ENCODE data around the gene KCNQ1.

- TF ChIP-seq CTCF (IDR thresholded peaks at IDR 0.05) (no peak), POLR2A (IDR thresholded peaks at IDR 0.05) (no peak), EP300 (IDR thresholded peaks at IDR 0.05) (no peak)
Observed at GRCh38 chr11:2891326-2892214, 446.8 kb downstream of the KCNQ1 start.
